Neural progenitor cell (in vitro differentiated cells): Measurements from ENCODE around the gene RIPOR3.

Source experiments
- CTCF ChIP-seq: fragments of 200-600 bp; sonication (generic); IDR thresholded peaks from 2 replicates; pipeline ENCODE4 v1.5.1; 2017; ENCODE audit warnings: antibody characterized with exemption, mild to moderate bottlenecking
- EZH2 ChIP-seq: fragments of 200-600 bp; sonication (generic); IDR thresholded peaks from 2 replicates; pipeline ENCODE4 v1.6.1; 2017; ENCODE audit warnings: antibody characterized with exemption, mild to moderate bottlenecking, moderate library complexity
- EZH2phosphoT487 ChIP-seq: fragments of 200-600 bp; sonication (generic); IDR thresholded peaks from 2 replicates; pipeline ENCODE4 v1.6.1; 2017; ENCODE audit warnings: antibody characterized with exemption

- no peak for TF ChIP-seq CTCF
- TF ChIP-seq EZH2 = no peak
- no peak for TF ChIP-seq EZH2phosphoT487
These were observed 36.6 kb upstream of the RIPOR3 start for GRCh38 chr20:50727792-50728485.
